Stimulated activated effector memory CD8-positive, alpha-beta T cell treated with anti-CD3 and anti-CD28 coated beads, Interleukin-12 subunit alpha, Interleukin-12 subunit beta, amount 100 ng/mL, for 72 hours (primary cell): ENCODE measurements around the gene NUDT8.
A peak's percentile ranks its signal among the peaks of the same experiment; 100 is the strongest.

Experiments used
- ATAC-seq: fragments of 150-1000 bp; cut with Tn5 transposase; 2 replicates; pipeline ENCODE4 v1.10.0; 2021
- DNase-seq, 2 donors: peaks; one replicate each; pipeline ENCODE4 v3.0.0; 2021 to 2022; ENCODE audit warnings: low spot score in 2 of 2
- H3K27ac Mint-ChIP-seq: one replicate; pipeline ENCODE4 v1.8.0; 2022; ENCODE audit warnings: mild to moderate bottlenecking, mixed read lengths
- H3K36me3 Mint-ChIP-seq: one replicate; pipeline ENCODE4 v1.8.0; 2022; ENCODE audit warnings: mild to moderate bottlenecking, mixed read lengths
- H3K4me1 Mint-ChIP-seq: one replicate; pipeline ENCODE4 v1.8.0; 2022; ENCODE audit warnings: mixed read lengths
- H3K4me3 Mint-ChIP-seq: one replicate; pipeline ENCODE4 v1.8.0; 2022; ENCODE audit warnings: mild to moderate bottlenecking, mixed read lengths
- H3K9me3 Mint-ChIP-seq: one replicate; pipeline ENCODE4 v1.8.0; 2022; ENCODE audit warnings: mixed read lengths

Gene NUDT8

DNA sequence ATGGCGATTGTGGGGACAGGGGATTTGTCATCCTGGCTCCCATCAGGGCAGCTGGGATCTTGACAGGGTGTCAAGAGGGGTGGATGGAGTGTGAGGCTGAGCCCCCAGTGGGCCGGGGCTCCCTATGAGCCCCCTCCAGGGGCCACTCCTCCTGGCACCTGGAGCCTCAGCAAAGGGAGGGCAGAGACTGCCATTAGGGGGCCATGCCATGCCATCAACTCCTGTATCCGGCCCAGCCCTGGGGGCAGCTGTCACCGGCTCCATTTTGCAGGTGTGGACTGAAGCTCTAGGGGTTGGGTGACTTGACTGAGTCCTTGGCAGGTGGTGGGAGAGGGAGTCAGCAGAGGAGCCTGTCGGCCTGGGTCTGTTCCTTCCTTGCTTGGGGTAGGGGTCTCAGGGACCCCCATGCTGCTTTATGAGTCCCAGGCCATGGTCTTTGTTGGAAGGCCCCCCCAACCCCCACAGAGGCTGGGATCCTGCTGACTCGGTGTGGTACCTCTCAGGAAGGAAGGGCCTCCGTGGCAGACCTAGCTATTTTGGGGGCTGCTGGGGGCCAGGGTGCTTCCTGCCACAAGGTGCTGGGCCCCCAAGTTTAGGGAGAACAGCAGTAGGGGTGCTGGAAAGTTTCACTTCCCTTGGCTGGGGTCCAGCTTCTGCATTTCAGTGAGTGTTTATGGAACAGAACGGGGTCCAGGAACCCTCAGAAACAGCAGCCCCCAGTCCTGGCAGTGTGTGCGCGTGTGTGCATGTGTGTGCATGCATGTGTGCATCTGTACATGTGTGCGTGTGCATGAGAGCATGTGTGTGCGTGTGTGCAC lies 19.3 kb upstream of the NUDT8 start:
- H3K36me3 Mint-ChIP-seq: peaks cover 7% of the 10 kb centered on the region
- peak overlapping the region; percentile 29 for H3K27ac Mint-ChIP-seq
- no peak overlapping the region for H3K4me3 Mint-ChIP-seq
- ATAC-seq (no peak), DNase-seq (no peak)
- H3K9me3 Mint-ChIP-seq: no peaks in the 10 kb centered on the region
- peaks cover 46% of the 10 kb centered on the region for H3K4me1 Mint-ChIP-seq

DNA sequence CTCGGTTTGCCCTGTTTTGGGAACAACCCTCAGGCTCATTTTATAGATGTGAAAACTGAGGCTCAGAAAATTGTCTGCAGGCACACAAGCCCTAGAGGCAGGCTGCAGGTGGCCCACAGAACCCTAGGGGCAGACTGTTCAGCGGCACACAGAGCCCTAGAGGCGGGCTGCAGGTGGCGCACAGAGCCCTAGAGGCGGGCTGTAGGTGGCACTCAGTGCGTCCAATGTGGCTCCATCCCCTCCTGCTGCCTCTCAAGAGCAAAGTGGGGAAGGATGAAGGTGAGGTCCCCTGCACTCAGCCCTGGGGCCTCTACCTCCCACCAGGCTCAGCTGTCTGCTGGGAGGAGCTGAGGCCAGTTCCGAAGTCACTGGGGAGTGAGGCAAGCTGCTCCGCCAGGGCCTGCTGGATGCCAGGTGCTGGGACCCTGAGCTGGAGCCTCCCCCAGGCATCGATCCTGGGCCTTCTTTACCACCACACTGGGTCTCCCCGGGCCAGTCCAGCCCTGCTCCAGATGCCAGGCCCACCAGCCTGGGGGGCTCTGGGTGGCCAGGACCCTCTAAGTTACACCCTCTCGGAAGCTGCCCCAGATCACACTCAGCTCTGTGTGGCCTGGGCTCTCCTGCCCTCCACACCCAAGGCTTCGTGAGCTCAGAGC lies 18.5 kb upstream of the NUDT8 start:
- Mint-ChIP-seq H3K36me3 (peaks cover 7% of the 10 kb centered on the region), H3K27ac (peak overlapping the region; percentile 29), H3K9me3 (no peaks in the 10 kb centered on the region), H3K4me1 (peaks cover 46% of the 10 kb centered on the region), H3K4me3 (no peak overlapping the region)
- peak; percentile 80 for ATAC-seq
- no peak for DNase-seq

DNA sequence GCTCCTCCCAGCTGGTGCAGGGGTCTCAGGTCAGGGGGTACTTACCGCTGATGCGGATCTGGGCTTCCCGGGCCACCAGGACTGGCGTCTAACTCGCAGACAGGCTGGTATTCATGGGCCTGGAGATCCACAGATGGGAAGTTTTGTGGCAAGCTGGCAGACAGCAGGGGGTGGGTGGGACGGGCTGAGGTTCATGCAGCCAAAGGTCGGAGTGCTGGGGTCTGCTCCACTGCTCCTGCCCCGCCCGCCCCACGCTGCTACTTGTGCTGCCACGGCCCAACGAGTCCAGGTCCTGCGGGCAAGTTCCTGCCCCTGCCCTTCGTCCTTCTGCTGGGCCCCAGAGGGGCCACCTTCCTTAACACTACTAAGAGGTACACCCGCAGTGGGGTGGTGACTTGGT lies 17.7 kb upstream of the NUDT8 start:
- no peak overlapping the region for H3K4me3 Mint-ChIP-seq
- H3K36me3 Mint-ChIP-seq: peaks cover 7% of the 10 kb centered on the region
- H3K27ac Mint-ChIP-seq: no peak overlapping the region
- H3K4me1 Mint-ChIP-seq: peaks cover 46% of the 10 kb centered on the region
- H3K9me3 Mint-ChIP-seq: no peaks in the 10 kb centered on the region
- no peak for DNase-seq
- no peak for ATAC-seq

DNA sequence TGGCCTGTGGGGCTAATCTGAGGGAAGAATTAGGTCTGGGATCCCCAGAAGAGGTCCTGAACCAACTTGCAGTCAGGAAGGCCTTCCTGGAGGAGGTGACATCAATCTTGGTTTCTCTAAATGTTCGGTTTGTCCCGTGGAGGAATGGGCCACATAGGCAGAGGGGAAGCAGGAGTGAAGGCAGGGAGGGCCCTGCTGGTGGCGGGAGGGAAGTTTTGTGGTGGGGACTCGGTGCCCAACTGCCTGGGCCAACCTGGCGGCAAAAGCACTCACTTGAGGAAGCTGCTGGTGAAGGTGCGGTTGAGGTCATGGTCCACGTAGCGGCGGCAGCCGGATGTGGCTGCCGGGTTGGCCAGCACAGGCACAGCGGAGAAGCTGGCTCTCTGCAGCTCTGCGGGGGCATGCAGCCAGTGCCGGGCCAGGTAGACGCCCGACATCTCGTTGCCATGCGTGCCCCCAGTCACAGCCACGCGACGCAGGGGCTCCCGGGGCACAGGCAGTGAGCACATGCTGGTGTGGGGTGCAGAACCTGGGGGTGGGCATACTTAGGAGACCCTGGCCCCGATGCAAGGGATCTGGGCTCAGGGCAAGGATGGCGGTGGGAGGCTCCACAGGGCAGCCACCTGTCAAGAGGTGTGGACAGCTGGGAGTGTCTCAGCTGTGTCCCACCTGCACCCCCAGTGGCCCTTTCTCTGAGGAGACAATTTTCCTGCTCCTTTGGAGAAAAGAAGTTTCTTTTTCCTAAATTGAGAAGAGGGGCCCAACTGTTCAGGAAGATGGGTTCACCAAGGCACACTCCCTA lies 17.0 kb upstream of the NUDT8 start:
- peak overlapping the region; percentile 79 for H3K27ac Mint-ChIP-seq
- ATAC-seq: peak; percentile 67
- no peaks in the 10 kb centered on the region for H3K9me3 Mint-ChIP-seq
- H3K4me1 Mint-ChIP-seq: peaks cover 46% of the 10 kb centered on the region
- H3K4me3 Mint-ChIP-seq: peak overlapping the region; percentile 48
- DNase-seq: peak; percentile 32 to 67
- H3K36me3 Mint-ChIP-seq: peaks cover 7% of the 10 kb centered on the region

DNA sequence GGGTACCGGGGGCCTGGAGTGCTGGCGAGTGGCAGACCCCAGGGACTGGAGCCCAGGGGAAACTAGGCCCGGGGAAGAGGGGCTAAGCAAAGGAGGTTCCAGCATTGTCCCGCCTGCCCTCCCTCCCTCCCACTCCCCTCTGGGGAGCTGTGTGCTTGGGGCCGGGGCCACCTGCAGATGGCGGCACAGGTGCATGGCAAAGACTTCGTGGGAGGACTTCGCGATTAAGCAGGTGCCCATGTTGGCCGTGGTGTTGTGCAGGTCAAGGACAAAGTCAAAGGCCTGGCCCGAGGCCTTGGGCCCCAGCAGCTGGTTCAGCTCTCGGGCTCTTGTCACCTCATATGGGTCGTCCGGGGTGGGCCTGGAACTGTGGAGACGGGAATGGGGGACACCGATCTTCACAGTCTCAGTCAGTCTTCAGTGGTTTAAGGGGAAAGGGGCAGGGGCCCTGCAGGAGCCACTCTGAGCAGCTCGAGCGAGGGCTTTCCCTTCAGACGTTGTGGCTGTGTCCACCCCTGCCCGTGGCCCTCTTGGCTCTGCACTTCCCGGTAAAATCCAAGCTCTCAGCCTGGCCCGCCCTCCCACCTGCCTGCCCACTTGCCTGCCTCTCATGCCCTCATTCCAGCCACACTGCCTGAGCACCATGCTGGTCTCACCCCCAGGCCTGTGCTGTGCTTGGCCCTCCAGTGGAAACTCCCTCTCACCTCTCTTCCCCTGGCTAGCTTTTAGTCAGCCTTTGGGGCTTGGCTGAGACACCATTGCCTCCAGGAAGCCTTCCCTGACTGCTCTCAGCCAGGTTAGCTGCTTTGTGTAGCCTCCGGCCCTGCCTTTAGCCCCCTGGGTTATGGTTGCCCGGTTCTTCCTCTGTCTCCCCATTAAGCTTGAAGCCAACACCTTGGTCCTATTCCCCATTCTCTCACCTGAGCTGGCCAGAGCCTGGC lies 16.1 kb upstream of the NUDT8 start:
- H3K4me1 Mint-ChIP-seq: peaks cover 45% of the 10 kb centered on the region
- no peak for ATAC-seq
- peak overlapping the region; percentile 79 for H3K27ac Mint-ChIP-seq
- DNase-seq: no peak
- peaks cover 7% of the 10 kb centered on the region for H3K36me3 Mint-ChIP-seq
- H3K4me3 Mint-ChIP-seq: peak overlapping the region; percentile 48
- H3K9me3 Mint-ChIP-seq: no peaks in the 10 kb centered on the region

DNA sequence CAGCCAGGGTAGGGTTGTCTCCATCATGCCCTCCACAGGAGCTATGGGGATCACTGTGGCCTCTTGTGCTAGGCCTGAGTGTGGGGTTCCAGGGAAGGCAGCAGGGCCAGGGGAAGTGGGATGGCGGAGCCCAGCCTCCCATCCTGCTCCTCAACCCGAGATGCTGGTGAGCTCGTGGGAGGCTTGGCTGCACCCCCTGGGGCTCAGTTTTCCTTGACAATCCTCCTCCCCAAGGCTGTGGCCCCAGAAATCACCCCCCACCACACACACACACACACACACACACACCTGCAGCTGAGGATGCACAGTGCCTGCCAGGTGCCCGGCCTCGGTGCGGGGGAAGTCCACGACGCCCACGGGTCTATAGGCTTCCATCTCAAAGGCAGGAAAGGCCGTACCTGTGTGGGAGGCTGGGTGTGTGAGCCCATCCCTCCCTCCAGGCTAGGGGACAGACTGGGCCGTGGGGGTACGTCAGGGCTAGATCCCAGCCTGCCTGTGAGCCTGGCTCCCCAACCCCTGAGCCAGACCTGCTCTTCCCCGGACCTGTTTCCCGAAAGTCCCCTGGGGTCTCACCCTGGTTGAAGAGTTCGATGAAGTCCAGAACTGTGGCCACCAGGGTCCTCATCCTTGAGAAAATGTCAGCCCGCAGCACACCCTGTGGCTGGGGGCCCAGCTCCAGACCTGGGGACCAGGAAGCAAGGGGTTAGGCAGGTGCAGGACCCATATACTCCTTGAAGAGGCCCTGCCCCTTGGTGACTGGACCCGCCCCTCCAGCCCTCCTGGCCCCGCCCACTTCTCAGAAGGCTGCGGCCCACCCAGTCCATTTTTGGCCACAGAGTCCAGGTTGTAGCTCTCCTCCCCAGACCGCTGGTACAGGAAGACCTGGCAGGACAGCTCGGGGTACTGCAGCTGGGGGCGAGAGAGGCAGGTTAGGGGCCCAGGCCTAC lies 15.0 kb upstream of the NUDT8 start:
- Mint-ChIP-seq H3K27ac (no peak overlapping the region), H3K9me3 (no peaks in the 10 kb centered on the region), H3K36me3 (peaks cover 7% of the 10 kb centered on the region), H3K4me1 (peaks cover 34% of the 10 kb centered on the region), H3K4me3 (no peak overlapping the region)
- ATAC-seq: no peak
- DNase-seq: no peak

DNA sequence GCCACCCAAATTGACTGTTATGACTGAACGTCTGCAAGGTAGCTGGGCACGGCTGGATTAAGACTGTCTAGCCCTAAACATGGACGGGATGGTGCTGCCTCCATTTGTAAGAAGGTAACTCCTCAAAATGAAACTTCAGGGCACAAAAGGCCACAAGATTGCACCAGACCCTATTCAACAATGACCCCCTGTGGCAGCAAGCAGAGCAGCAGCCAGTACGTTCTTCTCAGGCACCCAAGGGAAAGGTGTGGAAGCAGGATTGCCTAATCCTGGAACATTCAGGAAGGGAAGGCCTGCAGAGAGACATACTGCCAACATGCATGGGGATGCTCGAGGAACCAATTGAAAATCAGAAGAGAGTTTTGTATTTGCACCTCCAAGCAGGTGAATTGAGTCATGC lies 14.3 kb upstream of the NUDT8 start:
- Mint-ChIP-seq H3K9me3 (no peaks in the 10 kb centered on the region), H3K27ac (no peak overlapping the region), H3K4me1 (peaks cover 27% of the 10 kb centered on the region), H3K4me3 (no peak overlapping the region), H3K36me3 (peaks cover 7% of the 10 kb centered on the region)
- ATAC-seq (no peak), DNase-seq (no peak)

DNA sequence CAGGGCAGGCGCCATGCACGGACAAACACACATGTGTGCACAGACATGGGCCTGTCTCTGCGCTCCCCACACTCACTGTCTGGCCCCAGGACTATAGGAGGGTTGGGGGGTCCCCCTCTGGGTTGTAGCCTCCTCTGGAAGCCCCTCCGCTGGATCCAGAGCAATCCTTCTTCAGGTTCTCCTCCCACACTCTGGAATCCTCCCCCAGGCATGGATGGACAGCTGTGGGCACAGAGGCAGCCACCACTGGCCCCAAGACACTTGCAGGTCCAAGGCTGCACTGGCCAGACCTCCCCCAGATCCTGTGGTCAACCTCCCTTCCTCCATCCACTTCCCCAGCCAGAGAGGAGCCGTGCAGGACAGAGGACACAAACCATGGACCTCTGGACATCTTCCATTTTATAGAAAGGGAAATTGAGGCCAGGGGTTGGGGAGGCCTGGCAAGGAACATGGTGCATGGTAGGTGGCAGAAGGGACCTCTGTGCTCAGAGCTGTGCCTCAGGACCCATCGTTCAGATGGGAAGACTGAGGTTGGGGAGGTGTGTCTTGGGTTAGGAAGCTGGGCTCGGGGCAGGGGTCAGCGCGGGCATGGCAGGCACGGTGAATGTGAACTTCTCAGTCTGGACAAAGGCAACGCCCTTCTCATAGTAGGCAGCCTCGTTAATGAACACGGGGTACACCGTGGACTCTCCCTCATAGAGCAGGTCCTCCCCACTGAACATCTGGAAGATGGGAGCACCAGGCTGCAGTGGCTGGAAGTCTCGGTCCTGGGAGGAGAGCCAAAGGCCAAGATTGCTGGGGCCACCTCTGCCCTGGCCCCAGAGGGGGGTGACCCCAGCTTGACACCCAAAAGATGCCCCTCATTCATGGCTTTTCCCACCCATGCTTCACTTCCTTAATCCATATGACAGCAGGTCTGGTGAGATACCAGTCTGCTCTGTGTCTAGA lies 12.7 kb upstream of the NUDT8 start:
- ATAC-seq (no peak), DNase-seq (no peak)
- Mint-ChIP-seq H3K27ac (no peak overlapping the region), H3K4me3 (no peak overlapping the region), H3K4me1 (peaks cover 17% of the 10 kb centered on the region), H3K9me3 (no peaks in the 10 kb centered on the region), H3K36me3 (peaks cover 7% of the 10 kb centered on the region)

DNA sequence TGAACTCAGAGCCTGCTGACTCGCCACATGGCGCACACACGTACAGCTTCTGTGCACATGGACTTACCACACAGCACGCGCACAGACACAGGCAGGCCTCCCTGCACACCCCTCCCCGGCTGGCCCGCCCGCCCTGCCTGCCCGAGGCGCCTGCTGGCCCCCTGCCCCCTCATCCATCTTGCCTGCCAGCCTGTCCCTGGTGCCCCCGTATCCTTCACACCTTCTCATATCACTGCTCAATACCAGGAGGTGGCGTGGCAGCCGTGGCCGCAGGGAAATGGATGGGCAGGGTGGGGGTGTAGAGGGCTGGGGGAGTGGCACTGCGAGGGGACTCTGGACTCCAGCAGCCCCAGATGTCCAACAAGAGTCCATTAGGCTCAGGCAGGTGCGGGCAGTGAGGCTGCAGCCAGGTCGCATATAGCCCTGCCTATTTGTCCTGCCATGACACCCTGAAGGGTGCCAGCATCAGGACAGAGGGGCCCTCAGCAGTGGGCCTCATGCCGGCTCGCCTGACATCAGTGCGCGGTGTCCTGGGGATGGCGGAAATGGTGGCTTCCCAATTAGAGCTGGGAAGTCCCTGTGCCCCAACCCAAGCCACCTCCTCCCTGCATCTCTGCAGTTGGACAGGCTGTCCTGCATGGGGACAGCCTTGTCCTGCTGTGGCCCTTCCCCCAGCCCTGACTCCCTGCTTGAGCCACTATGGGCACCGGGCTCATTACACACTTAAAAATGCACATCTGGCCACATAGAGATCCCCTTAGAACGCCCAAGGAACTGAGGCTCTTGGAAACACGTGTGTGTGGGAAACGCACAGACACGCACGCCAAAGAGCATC lies 11.8 kb upstream of the NUDT8 start:
- Mint-ChIP-seq H3K4me3 (no peak overlapping the region), H3K9me3 (no peaks in the 10 kb centered on the region), H3K36me3 (peaks cover 6% of the 10 kb centered on the region), H3K27ac (no peak overlapping the region), H3K4me1 (peaks cover 9% of the 10 kb centered on the region)
- DNase-seq (no peak), ATAC-seq (no peak)

DNA sequence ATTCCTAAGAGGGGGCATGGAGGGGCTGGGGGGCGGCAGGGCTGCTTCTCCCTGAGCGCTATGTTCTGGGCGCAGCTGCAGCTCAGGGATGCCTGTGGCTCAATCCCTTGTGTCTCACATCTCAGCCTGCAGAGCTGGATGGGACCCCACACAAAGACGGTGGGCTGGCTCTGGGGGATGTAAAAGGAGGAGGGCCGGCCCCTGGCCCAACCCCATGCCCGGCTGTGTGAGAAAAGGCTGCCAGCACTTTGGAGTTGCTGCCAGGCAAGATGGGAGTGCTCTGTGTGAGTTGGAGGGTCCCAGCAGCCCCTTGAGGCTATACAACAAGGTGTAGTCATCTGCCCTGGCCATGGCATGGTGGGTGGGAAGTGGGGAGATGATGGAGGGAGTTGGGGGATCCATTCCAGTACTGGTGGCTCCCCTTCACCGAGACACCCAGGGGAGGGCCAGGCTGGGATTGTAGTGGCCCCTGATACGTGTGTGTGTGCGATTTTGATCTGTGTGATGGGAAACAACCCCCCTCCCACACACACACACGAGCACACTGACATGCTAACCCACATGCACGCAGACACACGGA lies 11.1 kb upstream of the NUDT8 start:
- DNase-seq (no peak), ATAC-seq (no peak)
- no peak overlapping the region for H3K4me3 Mint-ChIP-seq
- H3K27ac Mint-ChIP-seq: no peak overlapping the region
- no peaks in the 10 kb centered on the region for H3K36me3 Mint-ChIP-seq
- H3K9me3 Mint-ChIP-seq: no peaks in the 10 kb centered on the region
- H3K4me1 Mint-ChIP-seq: peaks cover 2% of the 10 kb centered on the region

DNA sequence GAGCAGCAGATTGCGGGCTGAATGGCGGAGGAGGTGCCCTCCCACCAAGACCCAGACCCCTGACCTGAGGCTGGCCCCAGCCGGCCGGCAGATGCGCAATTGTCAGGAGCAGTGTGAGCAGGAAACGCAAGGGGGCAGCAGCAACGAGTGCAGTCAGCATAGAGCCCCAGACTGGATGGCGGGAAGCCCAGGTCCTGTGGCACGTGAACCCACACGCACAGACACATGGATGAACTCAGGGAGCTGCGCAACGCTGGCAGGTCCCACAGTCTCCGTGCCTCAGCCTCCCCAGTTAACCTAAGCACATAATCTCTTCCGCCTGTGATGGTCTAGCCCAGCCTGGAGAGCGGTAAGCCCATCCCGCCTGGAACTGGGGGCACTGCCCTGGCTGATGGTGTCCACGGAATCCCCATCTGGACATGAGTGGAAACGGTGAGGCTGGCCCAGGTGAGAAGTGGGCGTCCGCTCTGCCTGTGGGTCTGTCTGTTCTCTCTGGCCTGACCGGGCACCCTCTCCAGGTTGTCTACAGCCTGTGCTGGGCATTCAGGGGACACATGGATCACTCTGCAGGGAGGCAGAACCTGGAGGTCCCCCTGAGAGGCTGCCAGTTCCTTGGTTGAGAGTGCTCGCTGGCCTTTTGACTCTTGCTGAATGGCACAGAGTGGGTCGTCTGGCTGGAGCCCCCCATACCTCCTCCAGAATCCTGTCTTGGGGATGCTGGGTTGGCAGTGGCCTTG lies 10.5 kb upstream of the NUDT8 start:
- Mint-ChIP-seq H3K4me1 (no peaks in the 10 kb centered on the region), H3K36me3 (no peaks in the 10 kb centered on the region), H3K9me3 (no peaks in the 10 kb centered on the region), H3K27ac (no peak overlapping the region), H3K4me3 (no peak overlapping the region)
- ATAC-seq: peak; percentile 80
- DNase-seq: no peak
